ENCODE data around the gene ZC2HC1B.

DNA sequence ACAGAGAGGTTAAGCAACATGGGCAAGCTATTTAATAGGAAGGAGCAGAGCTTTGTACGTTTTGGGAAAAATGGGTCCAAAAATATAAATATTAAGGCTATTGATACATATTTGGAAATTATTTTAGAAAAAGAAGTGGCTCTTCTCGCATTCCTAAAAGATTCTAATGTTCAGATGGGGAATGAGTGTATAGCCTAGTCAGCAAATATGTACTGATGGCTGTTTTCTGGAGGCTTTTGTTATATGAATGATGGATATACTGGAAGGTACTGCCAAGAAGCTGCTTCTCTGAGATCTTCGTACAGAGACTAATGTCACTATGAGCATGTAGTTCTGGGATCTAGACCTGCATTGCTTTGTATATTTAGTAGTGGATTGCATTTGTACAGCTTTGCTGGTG is 72.1 kb downstream of the ZC2HC1B start:
- TF ChIP-seq, protein P1, sequence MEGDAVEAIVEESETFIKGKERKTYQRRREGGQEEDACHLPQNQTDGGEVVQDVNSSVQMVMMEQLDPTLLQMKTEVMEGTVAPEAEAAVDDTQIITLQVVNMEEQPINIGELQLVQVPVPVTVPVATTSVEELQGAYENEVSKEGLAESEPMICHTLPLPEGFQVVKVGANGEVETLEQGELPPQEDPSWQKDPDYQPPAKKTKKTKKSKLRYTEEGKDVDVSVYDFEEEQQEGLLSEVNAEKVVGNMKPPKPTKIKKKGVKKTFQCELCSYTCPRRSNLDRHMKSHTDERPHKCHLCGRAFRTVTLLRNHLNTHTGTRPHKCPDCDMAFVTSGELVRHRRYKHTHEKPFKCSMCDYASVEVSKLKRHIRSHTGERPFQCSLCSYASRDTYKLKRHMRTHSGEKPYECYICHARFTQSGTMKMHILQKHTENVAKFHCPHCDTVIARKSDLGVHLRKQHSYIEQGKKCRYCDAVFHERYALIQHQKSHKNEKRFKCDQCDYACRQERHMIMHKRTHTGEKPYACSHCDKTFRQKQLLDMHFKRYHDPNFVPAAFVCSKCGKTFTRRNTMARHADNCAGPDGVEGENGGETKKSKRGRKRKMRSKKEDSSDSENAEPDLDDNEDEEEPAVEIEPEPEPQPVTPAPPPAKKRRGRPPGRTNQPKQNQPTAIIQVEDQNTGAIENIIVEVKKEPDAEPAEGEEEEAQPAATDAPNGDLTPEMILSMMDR (IDR thresholded peaks at IDR 0.05) = no peak
- TF ChIP-seq TAF1 (IDR thresholded peaks at IDR 0.05; ENCODE audit: borderline replicate concordance, low read depth, low read length) (no peak), EP300 (IDR thresholded peaks at IDR 0.05; ENCODE audit: borderline replicate concordance in 1 of 2, low read depth in 1 of 2, low read length in 1 of 2) (no peak), JUND (IDR thresholded peaks at IDR 0.05) (no peak)
- TF ChIP-seq, protein P2, sequence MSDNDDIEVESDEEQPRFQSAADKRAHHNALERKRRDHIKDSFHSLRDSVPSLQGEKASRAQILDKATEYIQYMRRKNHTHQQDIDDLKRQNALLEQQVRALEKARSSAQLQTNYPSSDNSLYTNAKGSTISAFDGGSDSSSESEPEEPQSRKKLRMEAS (IDR thresholded peaks at IDR 0.05; ENCODE audit: low read depth) = no peak
